HEK293T (cell line): Measurements from ENCODE around the gene EGFLAM.

ENCODE experiments used
- ARNT ChIP-seq: fragments of 450-650 bp; IDR thresholded peaks from 2 replicates; pipeline ENCODE4 v1.6.1; 2017; ENCODE audit warnings: mild to moderate bottlenecking
- BHLHE40 ChIP-seq: fragments of 450-650 bp; IDR thresholded peaks from 2 replicates; pipeline ENCODE4 v1.6.1; 2016; ENCODE audit warnings: mild to moderate bottlenecking, moderate library complexity, borderline replicate concordance
- CTBP1 ChIP-seq: fragments of 450-650 bp; IDR thresholded peaks from 2 replicates; pipeline ENCODE4 v1.6.1; 2016; ENCODE audit warnings: borderline replicate concordance
- ELF4 ChIP-seq: fragments of 450-650 bp; IDR thresholded peaks from 2 replicates; pipeline ENCODE4 v1.6.1; 2017; ENCODE audit warnings: antibody characterized with exemption
- FOXA1 ChIP-seq: fragments of 450-650 bp; IDR thresholded peaks from 2 replicates; pipeline ENCODE4 v1.6.1; 2016; ENCODE audit warnings: mild to moderate bottlenecking
- FOXK2 ChIP-seq: fragments of 450-650 bp; IDR thresholded peaks from 2 replicates; pipeline ENCODE4 v1.6.1; 2016; ENCODE audit warnings: mild to moderate bottlenecking
- FOXM1 ChIP-seq: fragments of 450-650 bp; IDR thresholded peaks from 2 replicates; pipeline ENCODE4 v1.6.1; 2017; ENCODE audit warnings: mild to moderate bottlenecking, borderline replicate concordance
- HDGF ChIP-seq: fragments of 450-650 bp; IDR thresholded peaks from 2 replicates; pipeline ENCODE4 v1.6.1; 2017; ENCODE audit warnings: antibody characterized with exemption, borderline replicate concordance
- L3MBTL2 ChIP-seq: fragments of 450-650 bp; conservative IDR thresholded peaks from 2 replicates; pipeline ENCODE4 v1.6.1; 2016; ENCODE audit warnings: mild to moderate bottlenecking
- LEF1 ChIP-seq: fragments of 450-650 bp; IDR thresholded peaks from 2 replicates; pipeline ENCODE4 v1.6.1; 2017; ENCODE audit warnings: mild to moderate bottlenecking, borderline replicate concordance
- PKNOX1 ChIP-seq: fragments of 450-650 bp; IDR thresholded peaks from 2 replicates; pipeline ENCODE4 v1.6.1; 2016
- SP1 ChIP-seq: fragments of 450-650 bp; IDR thresholded peaks from 2 replicates; pipeline ENCODE4 v1.6.1; 2017
- SUZ12 ChIP-seq: fragments of 450-650 bp; IDR thresholded peaks from 2 replicates; pipeline ENCODE4 v1.6.1; 2016; ENCODE audit warnings: mild to moderate bottlenecking
- ZNF384 ChIP-seq: fragments of 450-650 bp; IDR thresholded peaks from 2 replicates; pipeline ENCODE4 v1.6.1; 2016

- TF ChIP-seq LEF1 = no peak
- TF ChIP-seq FOXK2 = no peak
- no peak for TF ChIP-seq L3MBTL2
- TF ChIP-seq SP1 = no peak
- no peak for TF ChIP-seq PKNOX1
- TF ChIP-seq SUZ12 = no peak
- no peak for TF ChIP-seq ZNF384
- no peak for TF ChIP-seq FOXA1
- no peak for TF ChIP-seq ELF4
- TF ChIP-seq ARNT = no peak
- TF ChIP-seq BHLHE40 = no peak
- no peak for TF ChIP-seq HDGF
- TF ChIP-seq FOXM1 = no peak
- no peak for TF ChIP-seq CTBP1
Observed at GRCh38 chr5:38452201-38452600, 193.8 kb downstream of the EGFLAM start.
